Measurements from ENCODE around the gene AP3M1.

- TF ChIP-seq, protein P1, sequence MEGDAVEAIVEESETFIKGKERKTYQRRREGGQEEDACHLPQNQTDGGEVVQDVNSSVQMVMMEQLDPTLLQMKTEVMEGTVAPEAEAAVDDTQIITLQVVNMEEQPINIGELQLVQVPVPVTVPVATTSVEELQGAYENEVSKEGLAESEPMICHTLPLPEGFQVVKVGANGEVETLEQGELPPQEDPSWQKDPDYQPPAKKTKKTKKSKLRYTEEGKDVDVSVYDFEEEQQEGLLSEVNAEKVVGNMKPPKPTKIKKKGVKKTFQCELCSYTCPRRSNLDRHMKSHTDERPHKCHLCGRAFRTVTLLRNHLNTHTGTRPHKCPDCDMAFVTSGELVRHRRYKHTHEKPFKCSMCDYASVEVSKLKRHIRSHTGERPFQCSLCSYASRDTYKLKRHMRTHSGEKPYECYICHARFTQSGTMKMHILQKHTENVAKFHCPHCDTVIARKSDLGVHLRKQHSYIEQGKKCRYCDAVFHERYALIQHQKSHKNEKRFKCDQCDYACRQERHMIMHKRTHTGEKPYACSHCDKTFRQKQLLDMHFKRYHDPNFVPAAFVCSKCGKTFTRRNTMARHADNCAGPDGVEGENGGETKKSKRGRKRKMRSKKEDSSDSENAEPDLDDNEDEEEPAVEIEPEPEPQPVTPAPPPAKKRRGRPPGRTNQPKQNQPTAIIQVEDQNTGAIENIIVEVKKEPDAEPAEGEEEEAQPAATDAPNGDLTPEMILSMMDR (IDR thresholded peaks at IDR 0.05), result no peak
- TF ChIP-seq POLR2AphosphoS5 (IDR thresholded peaks at IDR 0.05) (no peak), EP300 (IDR thresholded peaks at IDR 0.05) (no peak), POLR2A (IDR thresholded peaks at IDR 0.05; ENCODE audit: low read depth) (no peak)
Observed at GRCh38 chr10:74075906-74076305, 74.7 kb downstream of the AP3M1 start.
